ENCODE data around the gene TRAF2. TPM values are rescaled to one million over a fixed set of nuclear protein-coding genes. Genes with fewer than 3 reads are reported as not detected.

The TRAF2 gene
- total and polyA plus RNA-seq, 2 of the 4 experiments (the other 2 are of a cell fraction) = 6.6 to 12.0 TPM

DNA sequence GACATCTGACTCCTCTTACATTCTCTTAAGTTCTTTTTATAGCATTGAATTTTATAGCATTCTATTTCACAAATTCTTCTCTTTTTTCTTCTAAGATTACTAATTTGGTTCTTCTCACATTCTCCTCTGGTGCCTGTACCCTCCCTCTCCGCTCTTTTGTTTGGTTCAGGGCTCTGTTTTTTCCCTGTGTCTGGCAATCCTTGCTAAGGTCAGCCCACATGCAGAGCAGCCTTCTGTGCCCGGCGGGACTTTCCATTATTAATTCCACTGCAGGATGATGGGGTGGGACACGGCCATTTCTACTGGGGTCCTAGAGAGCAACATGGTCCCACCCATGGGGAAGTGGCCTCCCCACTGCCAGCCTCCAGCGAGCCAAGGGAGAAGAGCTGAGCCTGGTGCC is 9.8 kb upstream of the TRAF2 start:
- Histone ChIP-seq H2AFZ (replicated peaks; ENCODE audit: low read length, poor library complexity) (no peak overlapping the region), H3K4ac (ENCODE audit: low read depth, low read length) (no peak overlapping the region), H3K79me1 (ENCODE audit: low read depth in 1 of 2, low read length in 2 of 2) (no peaks in the 10 kb centered on the region), H4K91ac (ENCODE audit: insufficient read depth, low read depth, low read length) (no peak overlapping the region), H3K9me1 (ENCODE audit: insufficient read depth, low read length) (no peaks in the 10 kb centered on the region), H2BK5ac (ENCODE audit: low read depth, low read length, poor library complexity, severe bottlenecking) (no peak overlapping the region), H3K9ac (ENCODE audit: low read depth, low read length) (no peak overlapping the region), H3K4me2 (ENCODE audit: low read depth, low read length) (no peak overlapping the region), H3K9me3 (ENCODE audit: control insufficient read depth, insufficient read depth, low read length) (peaks cover 7% of the 10 kb centered on the region), H3K18ac (ENCODE audit: low read depth, low read length) (no peak overlapping the region), H3K27me3 (ENCODE audit: control insufficient read depth, insufficient read depth, low read length) (no peaks in the 10 kb centered on the region), H2BK15ac (ENCODE audit: low read depth, low read length) (no peak overlapping the region), H3K27ac (ENCODE audit: insufficient read depth, low read length) (no peak overlapping the region), H2AK9ac (replicated peaks; ENCODE audit: low read depth, low read length, poor library complexity) (no peak overlapping the region), H3K36me3 (ENCODE audit: control insufficient read depth, insufficient read depth, low read length) (no peaks in the 10 kb centered on the region), H3K4me1 (ENCODE audit: control insufficient read depth, insufficient read depth, low read length) (peaks cover 1% of the 10 kb centered on the region; the same call in 1 of the 2 replicates), H3K23ac (ENCODE audit: low read depth, low read length) (no peak overlapping the region), H4K5ac (ENCODE audit: low read depth, low read length) (no peak overlapping the region), H2BK120ac (ENCODE audit: low read depth, low read length) (no peak overlapping the region), H3K56ac (ENCODE audit: extremely low read depth, insufficient read depth, low read length) (no peak overlapping the region), H2AK5ac (ENCODE audit: low read depth, low read length) (no peak overlapping the region), H3K4me3 (ENCODE audit: insufficient read depth, low read depth, low read length) (no peak overlapping the region), H2BK20ac (ENCODE audit: low read depth, low read length) (no peak overlapping the region), H4K20me1 (ENCODE audit: insufficient read depth, low read length) (no peaks in the 10 kb centered on the region), H4K8ac (ENCODE audit: low read depth in 2 of 2, low read length in 2 of 2) (no peak overlapping the region), H3K14ac (replicated peaks; ENCODE audit: low read depth, low read length) (no peak overlapping the region)
- dilution Hi-C loops (cut with HindIII; ENCODE audit: low sequenced_read_pairs, unreplicated experiment) = no loop called here
- BruUV-seq (replicated peaks) = no TSS peak
- in situ Hi-C loops (cut with MboI; ENCODE audit: low sequenced_read_pairs) = no loop called here
- ATAC-seq (ENCODE audit: low read depth) (no peak), DNase-seq (no peak)
- TF ChIP-seq USF2 (IDR thresholded peaks at IDR 0.05; ENCODE audit: low read depth, low read length) = no peak
- no peak for TF ChIP-seq CHD1 (IDR thresholded peaks at IDR 0.05; ENCODE audit: low read depth, low read length)
- TF ChIP-seq MAZ (IDR thresholded peaks at IDR 0.05; ENCODE audit: borderline replicate concordance, low read depth, low read length) = no peak
- no peak for TF ChIP-seq RFX5 (IDR thresholded peaks at IDR 0.05; ENCODE audit: low read depth, low read length)
- no peak for TF ChIP-seq MAFK (IDR thresholded peaks at IDR 0.05; ENCODE audit: low read depth, low read length)
- TF ChIP-seq BHLHE40 (IDR thresholded peaks at IDR 0.05; ENCODE audit: low read depth, low read length) = no peak
- no peak for TF ChIP-seq CEBPB (IDR thresholded peaks at IDR 0.05; ENCODE audit: low read depth, low read length)
- WGBS, 2 experiments (ENCODE audit: extremely low coverage in 2 of 2, insufficient read length in 1 of 2) = no CpG with 5 or more reads among the region's 5 CpGs
- POLR2A ChIA-PET (ENCODE audit: unreplicated experiment) = no interaction called here
- intact Hi-C loops (cut with micrococcal nuclease) = no loop called here
- CTCF ChIA-PET = no interaction called here
